H1 (cell line): ENCODE results near the gene C16orf90. TPM values are rescaled to one million over a fixed set of nuclear protein-coding genes. Genes with fewer than 3 reads are reported as not detected.

Source experiments
- CTCF ChIA-PET: fragments of 300-600 bp; sonication (Branson Sonifier 250); formaldehyde crosslinking; loops from one replicate; lab custom pipeline; 2021; ENCODE audit not compliant: partially characterized antibody; lab: Charles Lee
- POLR2A ChIA-PET: fragments of 300-600 bp; sonication (Branson Sonifier 250); formaldehyde crosslinking; loops from one replicate; lab custom pipeline; 2021; ENCODE audit warnings: inconsistent platforms; ENCODE audit not compliant: partially characterized antibody; lab: Charles Lee
- DNase-seq, 2 experiments: peaks; one replicate each; pipeline versions ENCODE4 v3.0.0 to v3.0.0-alpha.2; 2010 to 2022; ENCODE audit warnings: low spot score in 2 of 2, low read depth in 1 of 2, mixed read lengths in 1 of 2
- FAIRE-seq: peaks from 2 replicates; lab custom pipeline; 2011; peaks lifted over from hg19 to GRCh38; lab: Jason Lieb, UNC
- H2AFZ ChIP-seq: 2 replicates; pipeline ENCODE4 v1.8.1; 2012; ENCODE audit warnings: low read length, inconsistent platforms
- H2AK5ac ChIP-seq: 2 replicates; pipeline ENCODE4 v1.6.1; 2013; ENCODE audit warnings: low read depth, low read length
- H2BK120ac ChIP-seq: replicated peaks from 2 replicates; pipeline ENCODE3; 2013; ENCODE audit warnings: low read depth, low read length, inconsistent platforms
- H2BK12ac ChIP-seq: 2 replicates; pipeline ENCODE4 v1.6.1; 2013; ENCODE audit warnings: low read depth, low read length
- H2BK15ac ChIP-seq: 2 replicates; pipeline ENCODE4 v1.6.1; 2013; ENCODE audit warnings: low read length
- H2BK20ac ChIP-seq: 2 replicates; pipeline ENCODE4 v1.6.1; 2013; ENCODE audit warnings: low read length
- H2BK5ac ChIP-seq: 2 replicates; pipeline ENCODE4 v1.6.1; 2013; ENCODE audit warnings: low read depth, low read length
- H3K14ac ChIP-seq: 2 replicates; pipeline ENCODE4 v1.6.1; 2013; ENCODE audit warnings: inconsistent platforms; ENCODE audit not compliant: insufficient read length
- H3K18ac ChIP-seq: 2 replicates; pipeline ENCODE4 v1.6.1; 2013; ENCODE audit warnings: low read length; ENCODE audit errors: extremely low read depth
- H3K23ac ChIP-seq: 2 replicates; pipeline ENCODE4 v1.6.1; 2013; ENCODE audit warnings: inconsistent platforms; ENCODE audit not compliant: insufficient read length
- H3K23me2 ChIP-seq: 2 replicates; pipeline ENCODE4 v1.6.1; 2013; ENCODE audit warnings: low read depth, low read length
- H3K27ac ChIP-seq: 2 replicates; pipeline ENCODE4 v1.6.1; 2011; ENCODE audit warnings: low read depth, low read length, inconsistent platforms
- H3K27me3 ChIP-seq, 4 experiments: replicated peaks in 1 of 4; 1 replicate in 1 of 4; 2 replicates in 3 of 4; pipeline versions ENCODE4 v1.6.1 to v1.8.1; 2011 to 2013; ENCODE audit warnings: low read length in 3 of 4, mild to moderate bottlenecking in 3 of 4, inconsistent platforms in 2 of 4, mixed read lengths in 2 of 4, moderate library complexity in 1 of 4; ENCODE audit not compliant: control insufficient read depth in 3 of 4, insufficient read depth in 3 of 4; ENCODE audit errors: extremely low read depth in 1 of 4
- H3K36me3 ChIP-seq, 4 experiments: 2 replicates each; pipeline versions ENCODE4 v1.6.1 to v1.8.1; 2011 to 2013; ENCODE audit warnings: mild to moderate bottlenecking in 4 of 4, low read length in 3 of 4, moderate library complexity in 2 of 4, control low read depth in 1 of 4, inconsistent platforms in 1 of 4; ENCODE audit not compliant: insufficient read depth in 4 of 4, control insufficient read depth in 2 of 4
- H3K4ac ChIP-seq: replicated peaks from 2 replicates; pipeline ENCODE3; 2013; ENCODE audit warnings: low read length, low read depth, mixed read lengths, inconsistent platforms; ENCODE audit not compliant: insufficient read length
- H3K4me1 ChIP-seq, 4 experiments: replicated peaks in 1 of 4; 1 replicate in 1 of 4; 2 replicates in 3 of 4; pipeline versions ENCODE4 v1.6.1 to v1.8.1; 2011 to 2013; ENCODE audit warnings: low read length in 3 of 4, inconsistent platforms in 2 of 4, mixed read lengths in 1 of 4; ENCODE audit not compliant: insufficient read depth in 4 of 4, control insufficient read depth in 3 of 4
- H3K4me2 ChIP-seq, 2 experiments: 2 replicates each; pipeline versions ENCODE4 v1.6.1 to v1.8.1; 2011 to 2013; ENCODE audit warnings: low read depth in 2 of 2, low read length in 2 of 2, control low read depth in 1 of 2, inconsistent platforms in 1 of 2, mild to moderate bottlenecking in 1 of 2; ENCODE audit not compliant: insufficient read depth in 1 of 2
- H3K4me3 ChIP-seq, 4 experiments: fragments of 200-600, 300-600 bp in 1 of 4; sonication (generic), shearing (Covaris generic), sonication (Bioruptor Twin) in 1 of 4; 2 replicates each; pipeline versions ENCODE4 v1.5.1 to v1.8.1; 2011 to 2016; ENCODE audit warnings: low read length in 4 of 4, low read depth in 3 of 4, control low read depth in 2 of 4, inconsistent platforms in 2 of 4, mild to moderate bottlenecking in 2 of 4, mixed read lengths in 1 of 4, moderate library complexity in 1 of 4; ENCODE audit not compliant: insufficient read depth in 2 of 4; ENCODE audit errors: extremely low read depth in 1 of 4
- H3K56ac ChIP-seq: replicated peaks from 2 replicates; pipeline ENCODE3; 2013; ENCODE audit warnings: low read depth, mild to moderate bottlenecking, mixed read lengths, low read length, inconsistent platforms; ENCODE audit not compliant: insufficient read length
- H3K79me1 ChIP-seq: 2 replicates; pipeline ENCODE4 v1.6.1; 2013; ENCODE audit warnings: low read depth, low read length, control low read depth
- H3K79me2 ChIP-seq, 2 experiments: 2 replicates each; pipeline versions ENCODE4 v1.6.1 to v1.8.1; 2012 to 2013; ENCODE audit warnings: low read length in 2 of 2, mild to moderate bottlenecking in 2 of 2, inconsistent platforms in 1 of 2; ENCODE audit not compliant: insufficient read depth in 2 of 2, control insufficient read depth in 1 of 2
- H3K9ac ChIP-seq, 4 experiments: replicated peaks in 1 of 4; 1 replicate in 1 of 4; 2 replicates in 3 of 4; pipeline versions ENCODE4 v1.6.1 to v1.8.1; 2011 to 2013; ENCODE audit warnings: low read depth in 3 of 4, low read length in 3 of 4, control low read depth in 2 of 4, mild to moderate bottlenecking in 2 of 4, moderate library complexity in 2 of 4, inconsistent platforms in 1 of 4; ENCODE audit errors: extremely low read depth in 1 of 4
- H3K9me3 ChIP-seq, 2 experiments: 2 replicates each; pipeline versions ENCODE4 v1.6.1 to v1.8.1; 2012 to 2013; ENCODE audit warnings: mild to moderate bottlenecking in 2 of 2, moderate library complexity in 2 of 2, control low read depth in 1 of 2, inconsistent platforms in 1 of 2, low read depth in 1 of 2, low read length in 1 of 2, mixed read lengths in 1 of 2; ENCODE audit not compliant: insufficient read depth in 2 of 2
- H4K20me1 ChIP-seq, 2 experiments: replicated peaks in 1 of 2; 2 replicates each; pipeline versions ENCODE3 to v1.8.1; 2011 to 2013; ENCODE audit warnings: inconsistent platforms in 2 of 2, low read length in 2 of 2, mild to moderate bottlenecking in 1 of 2; ENCODE audit not compliant: insufficient read depth in 2 of 2, control insufficient read depth in 1 of 2
- H4K5ac ChIP-seq: 2 replicates; pipeline ENCODE4 v1.6.1; 2013; ENCODE audit warnings: low read length, low read depth, mixed read lengths, inconsistent platforms; ENCODE audit not compliant: insufficient read length
- H4K8ac ChIP-seq: 2 replicates; pipeline ENCODE4 v1.8.0; 2013; ENCODE audit warnings: mild to moderate bottlenecking, moderate library complexity, low read length, inconsistent platforms; ENCODE audit not compliant: insufficient read depth; ENCODE audit errors: extremely low read depth
- H4K91ac ChIP-seq: replicated peaks from 2 replicates; pipeline ENCODE3; 2013; ENCODE audit warnings: low read length, mixed read lengths, inconsistent platforms; ENCODE audit not compliant: insufficient read length
- SIN3A ChIP-seq, 2 experiments: IDR thresholded peaks in 1 of 2; conservative IDR thresholded peaks in 1 of 2; 2 replicates each; pipeline ENCODE4 v1.6.1; 2011 to 2012; ENCODE audit warnings: low read length in 2 of 2, improper control_type of control experiment in 1 of 2, low read depth in 1 of 2, mild to moderate bottlenecking in 1 of 2
- WGBS, 2 experiments: shearing (Covaris generic) in 1 of 2; methylation state at CpG; one replicate each; pipeline versions ENCODE4 v1.1.6 to v1.1.7; 2013 to 2015; ENCODE audit warnings: low lambda C conversion rate in 2 of 2, mixed read lengths in 2 of 2, inconsistent platforms in 1 of 2, low coverage in 1 of 2, missing lambda C conversion rate in 1 of 2; ENCODE audit not compliant: insufficient replicate concordance in 2 of 2, insufficient coverage in 1 of 2, insufficient read length in 1 of 2; ENCODE audit errors: extremely low coverage in 1 of 2, missing lambda C conversion rate in 1 of 2; 5-methylcytosine and 5-hydroxymethylcytosine counted together
- polyA plus RNA-seq, 7 experiments: library from polyadenylated mRNA; depleted of rRNA in 3 of 7; stranded (reverse) in 5 of 7; unstranded in 2 of 7; fragments of >200 nt in 5 of 7; fragments of 200-250 nt in 2 of 7; gene quantifications; 1 replicate in 5 of 7; 2 replicates in 1 of 7; 4 replicates in 1 of 7; pipeline versions ENCODE4 v1.2.1 to v1.2.3, GENCODE V29; 2011 to 2013; ENCODE audit warnings: missing spikeins in 2 of 7, mixed read lengths in 2 of 7
- total RNA-seq: library from RNA; stranded (reverse); fragmentation: NEBNext Ultra II Directional; extraction: Animal tissue kit (Norgen Biotek cat#: 25700); gene quantifications from 2 replicates; pipeline ENCODE4 v1.2.1, GENCODE V29; 2021

Gene C16orf90
- total and polyA plus RNA-seq, 2 of the 8 experiments (the other 6 are each of a cell fraction or from before 2014, with no cell fraction given), result not detected

DNA sequence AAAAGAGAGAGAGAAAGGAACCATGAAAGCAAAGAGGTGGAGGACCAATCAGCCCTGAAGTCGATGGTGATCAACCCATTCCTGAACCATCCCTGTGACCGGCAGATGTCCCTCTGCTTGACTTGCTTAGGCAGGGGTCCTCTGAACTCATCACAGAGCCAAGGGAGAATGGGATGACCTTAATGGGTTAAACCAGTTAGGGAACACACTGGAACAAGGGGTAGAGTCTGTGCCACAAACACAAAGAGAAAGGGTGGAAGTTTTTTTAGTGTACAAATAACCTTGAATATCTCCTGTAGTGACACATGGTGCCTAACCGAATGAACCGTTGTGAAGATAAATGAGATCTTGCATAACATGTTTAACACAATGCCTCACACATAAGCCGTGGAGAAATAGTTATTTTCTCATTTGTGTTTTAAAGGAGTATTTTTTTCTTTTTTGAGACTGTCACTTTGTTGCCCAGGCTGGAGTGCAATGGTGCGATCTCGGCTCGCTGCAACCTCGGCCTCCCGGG, 40.6 kb downstream of the C16orf90 start:
- peaks cover 3 to 6% of the 10 kb centered on the region in 2 experiments for H4K20me1 ChIP-seq
- H2BK5ac ChIP-seq, result no peak overlapping the region
- no peak overlapping the region for H2BK15ac ChIP-seq
- FAIRE-seq (no peak), DNase-seq (no peak)
- ChIA-PET CTCF (interaction anchor here (1.8 kb wide), 1 partner anchor 10 kb away, joined by 5 read pairs; the partner anchor contains the start of gene NAA60), POLR2A (interaction anchor here (1.6 to 2.0 kb wide), 2 partner anchors 11 to 54 kb away, joined by 3 to 9 read pairs; partner anchors contain the start of genes NAA60, ZNF174, ZNF597 and ZSCAN32)
- no peak overlapping the region for H4K8ac ChIP-seq
- no peak overlapping the region for H3K4me2 ChIP-seq
- H3K23me2 ChIP-seq, result peaks cover 5% of the 10 kb centered on the region; the same call in 1 of the 2 replicates
- H3K14ac ChIP-seq, result no peak overlapping the region
- no peak overlapping the region for H3K18ac ChIP-seq
- H3K79me2 ChIP-seq, result peaks cover 0 to 15% of the 10 kb centered on the region in 2 experiments; a peak in 2 of 4 replicates
- 92% methylated on average over 10 of the region's 10 CpGs; no CpG with 5 or more reads in 1 of the 2 experiments for WGBS, 2 experiments
- H3K9me3 ChIP-seq, result no peaks in the 10 kb centered on the region
- no peak overlapping the region for H2BK120ac ChIP-seq
- H2BK12ac ChIP-seq, result no peak overlapping the region
- no peak overlapping the region for H4K91ac ChIP-seq
- no peak overlapping the region for H2BK20ac ChIP-seq
- no peak overlapping the region for H2AFZ ChIP-seq
- peaks cover 4 to 13% (median 8%) of the 10 kb centered on the region in 4 experiments; a peak in 6 of 7 replicates for H3K4me1 ChIP-seq
- H3K56ac ChIP-seq, result no peak overlapping the region
- no peak for TF ChIP-seq SIN3A (conservative IDR thresholded peaks at IDR 0.05 in 1 of 2, IDR thresholded peaks at IDR 0.05 in 1 of 2; ENCODE audit: low read depth in 1 of 2, low read length in 2 of 2)
- no peak overlapping the region for H3K4ac ChIP-seq
- 0 out of 8 replicates have a peak, but pooled peaks cover 0 to 2% (median 0%) of the 10 kb centered on the region in 4 experiments for H3K36me3 ChIP-seq
- H3K27ac ChIP-seq, result no peak overlapping the region
- no peak overlapping the region for H4K5ac ChIP-seq
- H3K9ac ChIP-seq, result no peak overlapping the region; a peak in 1 of 7 replicates
- no peaks in the 10 kb centered on the region for H3K27me3 ChIP-seq
- no peak overlapping the region for H3K23ac ChIP-seq
- H3K79me1 ChIP-seq, result no peaks in the 10 kb centered on the region
- H2AK5ac ChIP-seq, result no peak overlapping the region
- no peak overlapping the region for H3K4me3 ChIP-seq
